HG03095 (cell line): ENCODE results near the gene KHDRBS2.

Source experiments
- ATAC-seq: cut with Tn5 transposase; IDR thresholded peaks from one replicate; pipeline ENCODE4 v1.9.1; 2021; ENCODE audit warnings: moderate library complexity; ENCODE audit not compliant: unreplicated experiment

KHDRBS2 gene

GRCh38 chr6:62039605-62040004 lies 246.4 kb downstream of the KHDRBS2 start:
- no peak for ATAC-seq

GRCh38 chr6:62037445-62037844 lies 248.6 kb downstream of the KHDRBS2 start:
- ATAC-seq: no peak

GRCh38 chr6:62035952-62036351 lies 250.1 kb downstream of the KHDRBS2 start:
- no peak for ATAC-seq

GRCh38 chr6:62013719-62014118 lies 272.3 kb downstream of the KHDRBS2 start:
- ATAC-seq: no peak

- ATAC-seq: no peak
Observed at GRCh38 chr6:62009445-62009844, 276.6 kb downstream of the KHDRBS2 start.

GRCh38 chr6:61989616-61990015 lies 296.4 kb downstream of the KHDRBS2 start:
- no peak for ATAC-seq

- ATAC-seq: no peak
Observed at GRCh38 chr6:61980622-61981021, 305.4 kb downstream of the KHDRBS2 start.

GRCh38 chr6:61977947-61978346 lies 308.1 kb downstream of the KHDRBS2 start:
- ATAC-seq: no peak

GRCh38 chr6:61977099-61977498 lies 308.9 kb downstream of the KHDRBS2 start:
- ATAC-seq: no peak

GRCh38 chr6:61959196-61959595 lies 326.8 kb downstream of the KHDRBS2 start:
- ATAC-seq: no peak

- ATAC-seq: no peak
Observed at GRCh38 chr6:61953851-61954250, 332.2 kb downstream of the KHDRBS2 start.

GRCh38 chr6:61951586-61951985 lies 334.4 kb downstream of the KHDRBS2 start:
- ATAC-seq: no peak

GRCh38 chr6:61950811-61951210 lies 335.2 kb downstream of the KHDRBS2 start:
- no peak for ATAC-seq

GRCh38 chr6:61949971-61950370 lies 336.1 kb downstream of the KHDRBS2 start:
- ATAC-seq: no peak

- ATAC-seq: no peak
Observed at GRCh38 chr6:61949161-61949560, 336.9 kb downstream of the KHDRBS2 start.

- ATAC-seq: no peak
Observed at GRCh38 chr6:61947311-61947947, 338.6 kb downstream of the KHDRBS2 start.

- ATAC-seq: no peak
Observed at GRCh38 chr6:61940919-61941318, 345.1 kb downstream of the KHDRBS2 start.

- ATAC-seq: no peak
Observed at GRCh38 chr6:61935242-61935846, 350.7 kb downstream of the KHDRBS2 start.

- no peak for ATAC-seq
Observed at GRCh38 chr6:61909486-61909885, 376.5 kb downstream of the KHDRBS2 start.

GRCh38 chr6:61901748-61902147 lies 384.3 kb downstream of the KHDRBS2 start:
- no peak for ATAC-seq

- no peak for ATAC-seq
Observed at GRCh38 chr6:61894536-61894935, 391.5 kb downstream of the KHDRBS2 start.

- ATAC-seq: no peak
Observed at GRCh38 chr6:61887423-61887822, 398.6 kb downstream of the KHDRBS2 start.
